HepG2 (cell line): ENCODE measurements around the gene EYA4. TPM values are rescaled to one million over a fixed set of nuclear protein-coding genes. Genes with fewer than 3 reads are reported as not detected.

Source experiments
- ATAC-seq: fragments of 200-7000 bp; cut with Tn5 transposase; 3 replicates; pipeline ENCODE4 v1.9.1; 2020; ENCODE audit warnings: mild to moderate bottlenecking, moderate library complexity
- BruUV-seq: library from RNA; stranded (reverse); fragments of 400-500 nt; replicated peaks from 2 replicates; lab custom pipeline; 2021; lab: Mats Ljungman, UMichigan
- CTCF ChIA-PET: fragments of 300-600 bp; formaldehyde crosslinking; extraction: SDS; loops from one replicate; lab custom pipeline; 2021; ENCODE audit warnings: low total read pairs, inconsistent platforms, low intra/inter-chr PET ratio; lab: Yijun Ruan, JAX
- POLR2A ChIA-PET: fragments of 350-600 bp; sonication (Branson Sonifier 250); formaldehyde crosslinking; loops from one replicate; lab custom pipeline; 2020; ENCODE audit warnings: antibody characterized with exemption, inconsistent platforms; lab: Yijun Ruan, JAX
- DNase-seq: peaks from one replicate; pipeline ENCODE4 v3.0.0-alpha.2; 2015; ENCODE audit warnings: low spot score
- FAIRE-seq: peaks from 3 replicates; lab custom pipeline; 2011; peaks lifted over from hg19 to GRCh38; lab: Jason Lieb, UNC
- H2AFZ ChIP-seq: one replicate; pipeline ENCODE4 v1.6.1; 2011; ENCODE audit warnings: low read length, inconsistent platforms
- H3K27ac ChIP-seq: fragments of 300-600 bp; 3 replicates; pipeline ENCODE4 v1.8.0; 2011; ENCODE audit warnings: mixed run types, mild to moderate bottlenecking, mixed read lengths, low read length, inconsistent platforms; ENCODE audit not compliant: insufficient read depth; ENCODE audit errors: extremely low read length
- H3K27me3 ChIP-seq, 2 experiments: fragments of 200-600 bp in 1 of 2; 2 replicates in 1 of 2; 3 replicates in 1 of 2; pipeline versions ENCODE4 v1.6.0 to v1.8.0; 2011; ENCODE audit warnings: low read length in 2 of 2, mild to moderate bottlenecking in 2 of 2, moderate library complexity in 2 of 2, inconsistent platforms in 1 of 2; ENCODE audit not compliant: insufficient read depth in 2 of 2, control insufficient read depth in 1 of 2
- H3K36me3 ChIP-seq, 2 experiments: fragments of 200-600 bp in 1 of 2; replicated peaks in 1 of 2; 2 replicates in 1 of 2; 3 replicates in 1 of 2; pipeline versions ENCODE4 v1.5.1 to v1.8.0; 2011; ENCODE audit warnings: low read length in 2 of 2, inconsistent platforms in 1 of 2; ENCODE audit not compliant: insufficient read depth in 2 of 2, control insufficient read depth in 1 of 2
- H3K4me1 ChIP-seq: 2 replicates; pipeline ENCODE4 v1.5.1; 2012; ENCODE audit warnings: low read length, inconsistent platforms; ENCODE audit not compliant: insufficient read depth
- H3K4me2 ChIP-seq: 2 replicates; pipeline ENCODE4 v1.6.0; 2011; ENCODE audit warnings: low read depth, low read length, inconsistent platforms
- H3K4me3 ChIP-seq, 3 experiments: fragments of 200-600 bp in 1 of 3; sonication (generic), shearing (Covaris generic) in 1 of 3; replicated peaks in 1 of 3; 2 replicates each; pipeline ENCODE4 v1.5.1; 2011 to 2016; ENCODE audit warnings: low read length in 3 of 3, inconsistent platforms in 2 of 3, low read depth in 2 of 3, mild to moderate bottlenecking in 2 of 3, control low read depth in 1 of 3, mixed read lengths in 1 of 3; ENCODE audit not compliant: insufficient read depth in 1 of 3
- H3K79me2 ChIP-seq: one replicate; pipeline ENCODE4 v1.6.1; 2011; ENCODE audit warnings: low read length, inconsistent platforms; ENCODE audit not compliant: insufficient read depth
- H3K9ac ChIP-seq: 2 replicates; pipeline ENCODE4 v1.6.0; 2011; ENCODE audit warnings: mild to moderate bottlenecking, low read depth, low read length, inconsistent platforms; ENCODE audit not compliant: insufficient read depth
- H3K9me3 ChIP-seq: 2 replicates; pipeline ENCODE4 v1.5.1; 2012; ENCODE audit warnings: mild to moderate bottlenecking, low read length
- H4K20me1 ChIP-seq: 2 replicates; pipeline ENCODE4 v1.6.0; 2011; ENCODE audit warnings: inconsistent platforms, mild to moderate bottlenecking, low read length, moderate library complexity; ENCODE audit not compliant: insufficient read depth
- FOXC1 ChIP-seq: sonication (generic); formaldehyde crosslinking; IDR thresholded peaks from 2 replicates; pipeline ENCODE4 v1.8.0; 2022; ENCODE audit warnings: mild to moderate bottlenecking, missing genetic modification reagents, borderline replicate concordance
- GLI4 ChIP-seq: sonication (generic); formaldehyde crosslinking; IDR thresholded peaks from 2 replicates; pipeline ENCODE4 v1.5.1; 2020; ENCODE audit warnings: missing genetic modification reagents, mild to moderate bottlenecking, moderate library complexity, borderline replicate concordance
- HDAC2 ChIP-seq: sonication (generic); formaldehyde crosslinking; IDR thresholded peaks from 2 replicates; pipeline ENCODE4 v1.4.0; 2020; ENCODE audit warnings: missing genetic modification reagents
- ISL2 ChIP-seq: sonication (generic); formaldehyde crosslinking; IDR thresholded peaks from 2 replicates; pipeline ENCODE4 v1.5.0; 2020; ENCODE audit warnings: missing genetic modification reagents
- MED8 ChIP-seq: sonication (generic); formaldehyde crosslinking; IDR thresholded peaks from 2 replicates; pipeline ENCODE4 v1.8.1; 2023; ENCODE audit warnings: mild to moderate bottlenecking, missing genetic modification reagents; ENCODE audit not compliant: insufficient replicate concordance
- RFX5 ChIP-seq: IDR thresholded peaks from 2 replicates; pipeline ENCODE4 v1.6.1; 2011; ENCODE audit warnings: low read depth, low read length, improper control_type of control experiment
- THAP9 ChIP-seq: sonication (generic); formaldehyde crosslinking; IDR thresholded peaks from 2 replicates; pipeline ENCODE4; 2020; ENCODE audit warnings: missing genetic modification reagents, mild to moderate bottlenecking, borderline replicate concordance
- ZNF547 ChIP-seq: sonication (generic); formaldehyde crosslinking; IDR thresholded peaks from 2 replicates; pipeline ENCODE4 v1.5.1; 2020; ENCODE audit warnings: mild to moderate bottlenecking, missing genetic modification reagents
- ZNF609 ChIP-seq: sonication (generic); formaldehyde crosslinking; IDR thresholded peaks from 2 replicates; pipeline ENCODE4 v1.4.0; 2020; ENCODE audit warnings: mild to moderate bottlenecking, missing genetic modification reagents, borderline replicate concordance
- ZNF629 ChIP-seq: sonication (generic); formaldehyde crosslinking; conservative IDR thresholded peaks from 2 replicates; pipeline ENCODE4 v1.5.0; 2020; ENCODE audit warnings: missing genetic modification reagents
- ZSCAN25 ChIP-seq: sonication (generic); formaldehyde crosslinking; IDR thresholded peaks from 2 replicates; pipeline ENCODE4 v1.8.0; 2022; ENCODE audit warnings: mild to moderate bottlenecking, missing genetic modification reagents
- WGBS: methylation state at CpG from one replicate; pipeline ENCODE4 v1.1.6; 2017; ENCODE audit warnings: low lambda C conversion rate; 5-methylcytosine and 5-hydroxymethylcytosine counted together
- in situ Hi-C: cut with HindIII; loops from 2 replicates; pipeline ENCODE4 v1.10.0; 2017; ENCODE audit warnings: low pct_unique_long_range_greater_than_20kb; ENCODE audit not compliant: extremely low pct_ligation_motif_present
- intact Hi-C: fragments of 100-400 bp; cut with micrococcal nuclease; formaldehyde crosslinking; loops from one replicate; pipeline ENCODE4 v1.10.0; 2022; ENCODE audit not compliant: unreplicated experiment
- polyA plus RNA-seq, 8 experiments: library from polyadenylated mRNA; depleted of rRNA in 3 of 8; stranded (reverse) in 7 of 8; unstranded in 1 of 8; fragments of >200 nt; fragmentation: Illumina TruSeq in 4 of 8; extraction: Trizol in 4 of 8; gene quantifications; 2 replicates each; pipeline versions ENCODE4 v1.2.1 to v1.2.3, GENCODE V29; 2011 to 2016; ENCODE audit warnings: low read depth in 4 of 8, missing spikeins in 1 of 8, mixed read lengths in 1 of 8; ENCODE audit not compliant: insufficient read depth in 1 of 8
- total RNA-seq, 5 experiments: library from RNA; depleted of rRNA; stranded (reverse); fragments of >200 nt; fragmentation: Illumina TruSeq; extraction: Trizol; gene quantifications; 2 replicates each; pipeline ENCODE4 v1.2.3, GENCODE V29; 2016; ENCODE audit warnings: low read depth in 1 of 5

EYA4 gene
- total and polyA plus RNA-seq, 2 of the 13 experiments (the other 11 are each of a cell fraction or from before 2014, with no cell fraction given): not detected

- Histone ChIP-seq H3K4me1 (no peaks in the 10 kb centered on the region), H3K36me3 (no peaks in the 10 kb centered on the region), H3K27ac (no peak overlapping the region), H3K27me3 (peaks cover 0 to 1% of the 10 kb centered on the region in 2 experiments; a peak in 1 of 5 replicates), H3K9ac (no peak overlapping the region), H3K4me2 (no peak overlapping the region), H3K9me3 (no peaks in the 10 kb centered on the region), H3K79me2 (no peaks in the 10 kb centered on the region), H4K20me1 (no peaks in the 10 kb centered on the region), H3K4me3 (no peak overlapping the region), H2AFZ (no peak overlapping the region)
- CTCF ChIA-PET: no interaction called here
- intact Hi-C loops: no loop called here
- no peak for TF ChIP-seq FOXC1 (CRISPR knock-in tag)
- POLR2A ChIA-PET: no interaction called here
- in situ Hi-C loops: no loop called here
- no peak for FAIRE-seq
- DNase-seq: no peak
- BruUV-seq: no TSS peak
- ATAC-seq: no peak
- WGBS: 0% methylated on average over 3 of the region's 3 CpGs
These were observed 107.7 kb downstream of the EYA4 start for GRCh38 chr6:133348846-133349245.

DNA sequence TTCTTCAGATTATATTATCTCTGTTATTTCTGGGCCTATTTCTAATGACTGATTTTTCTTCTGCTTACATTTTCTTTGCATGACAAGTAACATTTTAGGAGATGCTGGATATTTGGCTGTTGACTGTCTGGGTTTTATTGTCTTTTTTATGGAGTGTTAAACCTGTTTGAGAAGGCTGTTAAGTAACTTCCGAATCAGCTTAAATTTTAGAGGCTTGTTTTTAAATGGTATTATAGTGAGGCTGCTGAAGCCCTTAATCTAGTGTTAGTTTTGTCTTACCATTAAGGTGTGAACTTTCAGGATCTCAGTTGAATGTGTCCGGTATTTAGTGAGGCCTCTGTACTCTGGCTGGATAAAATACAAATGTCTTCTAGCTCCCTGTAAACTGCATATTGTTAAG lies 109.8 kb downstream of the EYA4 start:
- FAIRE-seq (no peak), DNase-seq (no peak), ATAC-seq (no peak)
- H4K20me1 ChIP-seq: no peaks in the 10 kb centered on the region
- 1% methylated on average over 2 of the region's 2 CpGs for WGBS
- no peak overlapping the region for H3K4me3 ChIP-seq
- no peak overlapping the region for H3K4me2 ChIP-seq
- POLR2A ChIA-PET: no interaction called here
- CTCF ChIA-PET: no interaction called here
- intact Hi-C loops: no loop called here
- H3K27me3 ChIP-seq: peaks cover 0 to 1% of the 10 kb centered on the region in 2 experiments; a peak in 1 of 5 replicates
- no peak overlapping the region for H3K27ac ChIP-seq
- H3K79me2 ChIP-seq: no peaks in the 10 kb centered on the region
- no peaks in the 10 kb centered on the region for H3K4me1 ChIP-seq
- H3K9me3 ChIP-seq: no peaks in the 10 kb centered on the region
- H3K36me3 ChIP-seq: no peaks in the 10 kb centered on the region
- no peak overlapping the region for H3K9ac ChIP-seq
- in situ Hi-C loops: no loop called here
- BruUV-seq: no TSS peak
- H2AFZ ChIP-seq: no peak overlapping the region
- TF ChIP-seq ZNF629 (CRISPR knock-in tag) (no peak), RFX5 (no peak), ISL2 (CRISPR knock-in tag) (no peak), GLI4 (CRISPR knock-in tag) (no peak), ZSCAN25 (CRISPR knock-in tag) (no peak), ZNF547 (no peak), MED8 (CRISPR knock-in tag) (no peak), HDAC2 (CRISPR knock-in tag) (no peak), THAP9 (CRISPR knock-in tag) (no peak), ZNF609 (no peak)
